Measurements from ENCODE around the gene NDRG4.

NDRG4 gene

DNA sequence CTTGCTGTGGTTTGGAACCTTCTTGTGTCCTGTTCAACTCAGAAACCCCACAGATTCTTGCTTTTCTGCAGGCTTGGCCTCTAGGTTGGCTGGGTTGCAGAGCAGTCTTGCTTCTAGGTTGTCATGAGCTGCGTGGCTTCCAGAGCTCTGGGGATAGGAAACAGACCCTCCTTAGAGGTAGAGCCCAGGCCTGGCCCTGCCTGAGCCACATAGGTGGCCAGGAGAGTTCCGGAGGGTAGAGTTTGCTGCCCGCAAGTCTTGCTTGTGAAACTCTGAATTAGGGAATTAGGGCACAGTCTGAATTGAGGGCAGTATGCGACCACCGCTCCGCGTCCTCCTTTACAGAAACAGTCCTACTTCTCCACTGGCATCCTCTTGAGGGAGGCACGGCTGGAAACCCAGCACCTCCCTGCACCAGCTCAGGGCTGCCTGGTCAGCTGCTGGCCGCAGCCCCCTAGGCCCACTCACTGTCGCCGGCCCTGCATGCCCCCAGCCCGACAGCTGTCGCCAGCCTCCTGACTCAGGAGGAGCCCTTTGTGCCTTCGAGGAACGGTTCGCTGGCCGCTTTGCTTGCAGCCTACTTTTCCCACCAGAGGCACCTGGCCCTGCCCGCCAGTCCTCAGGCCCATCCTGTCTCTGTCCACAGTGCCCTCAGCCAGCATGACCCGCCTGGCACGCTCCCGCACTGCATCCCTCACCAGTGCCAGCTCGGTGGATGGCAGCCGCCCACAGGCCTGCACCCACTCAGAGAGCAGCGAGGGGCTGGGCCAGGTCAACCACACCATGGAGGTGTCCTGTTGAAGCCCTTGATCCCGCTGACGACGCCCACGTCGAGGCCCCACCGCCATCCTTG, 11.1 kb downstream of the NDRG4 start:
- no peak for DNase-seq

DNA sequence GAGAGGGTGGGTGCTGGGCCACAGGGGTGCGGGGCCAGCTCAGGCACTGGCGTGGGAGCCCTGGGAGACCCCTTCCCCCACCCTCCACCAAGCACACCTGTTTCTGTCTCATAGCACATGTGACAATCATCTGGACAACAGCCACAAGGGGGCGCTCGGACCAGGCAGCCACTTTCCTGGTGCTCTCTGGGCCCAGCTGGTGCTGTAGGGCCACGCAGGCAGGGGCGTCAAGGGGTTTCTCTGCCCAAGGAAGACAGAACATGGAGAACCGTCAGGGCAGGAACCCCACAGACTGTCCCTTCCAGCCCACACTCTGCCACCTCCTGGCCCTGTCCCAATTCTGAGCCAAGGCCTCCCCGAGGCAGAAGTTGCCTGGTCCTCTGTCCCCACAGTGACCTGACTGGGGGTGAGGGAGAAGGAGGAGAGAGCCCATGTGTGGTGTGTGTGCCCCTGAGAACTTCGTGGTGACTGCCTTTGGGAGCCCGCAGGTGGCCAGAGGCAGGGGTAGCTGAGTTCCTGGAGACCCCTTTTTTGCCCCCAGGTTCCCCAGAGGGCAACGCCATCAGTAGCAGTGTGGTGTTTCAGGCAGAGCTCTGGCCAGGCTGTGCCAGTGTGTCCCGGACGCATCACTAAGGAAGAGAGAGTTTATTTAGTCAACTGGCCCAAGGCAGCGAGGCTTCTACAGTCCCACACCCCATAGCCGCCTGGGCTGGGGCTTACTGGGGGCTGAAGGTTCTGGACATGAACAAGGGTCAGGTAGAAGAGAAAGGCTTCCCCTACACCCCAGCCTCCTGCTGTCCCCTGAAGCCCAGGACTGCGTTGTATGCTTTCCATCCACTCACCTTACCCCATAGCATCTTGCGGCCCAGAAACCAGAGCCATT, 12.2 kb downstream of the NDRG4 start:
- DNase-seq, result peak in 1 of 2 experiments; percentile 18

DNA sequence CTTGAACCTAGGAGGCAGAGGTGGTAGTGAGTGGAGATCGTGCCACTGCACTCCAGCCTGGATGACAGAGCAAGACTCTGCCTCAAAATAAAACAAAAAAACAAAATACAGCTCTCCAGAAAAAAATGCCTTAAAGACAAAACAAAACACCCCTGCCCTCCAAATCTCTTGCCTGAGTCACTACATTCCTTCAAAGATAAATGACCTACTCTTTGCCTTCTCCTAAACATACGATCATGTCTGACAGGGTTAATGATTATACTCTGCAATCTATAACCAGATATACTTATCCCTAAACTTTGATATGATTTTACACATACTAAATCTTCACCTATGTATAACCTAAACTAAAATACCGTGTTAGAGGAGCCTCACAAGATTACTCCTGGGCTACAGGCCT, 13.9 kb downstream of the NDRG4 start:
- no peak for DNase-seq

DNA sequence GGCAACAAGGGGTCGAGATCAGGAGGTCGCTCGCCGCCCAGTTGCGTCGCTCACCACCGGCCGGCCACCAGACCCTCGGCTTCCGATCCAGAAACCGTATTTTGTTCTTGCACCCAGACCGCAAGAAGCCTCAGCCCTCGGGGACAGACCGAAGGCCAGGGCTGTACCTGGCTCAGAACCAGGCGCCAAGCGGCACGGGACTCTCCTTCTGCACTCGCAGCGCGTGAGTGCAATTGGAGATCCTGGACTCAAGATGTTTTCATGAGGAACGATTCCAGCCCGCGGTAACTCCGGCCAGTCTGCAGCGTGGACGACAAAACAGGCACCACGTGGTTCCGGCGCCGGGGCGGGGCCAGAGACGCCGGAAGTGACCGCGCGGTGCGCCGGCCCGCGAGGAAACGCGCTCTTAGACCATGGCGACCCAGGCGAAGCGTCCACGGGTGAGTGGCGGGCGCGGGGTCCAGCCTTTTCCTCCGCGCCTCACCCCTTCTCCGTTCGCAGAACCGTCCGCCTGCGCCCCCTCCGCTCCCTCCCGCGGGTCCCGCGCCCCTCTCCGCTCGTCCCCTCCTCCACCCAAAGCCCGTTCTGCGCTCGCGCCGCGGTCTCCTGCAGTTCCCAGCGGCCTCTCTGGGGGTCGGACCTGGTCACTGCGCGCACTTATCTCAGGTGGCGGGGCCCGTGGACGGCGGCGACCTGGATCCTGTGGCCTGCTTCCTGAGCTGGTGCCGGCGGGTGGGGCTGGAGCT, 15.4 kb downstream of the NDRG4 start, which contains the start of gene SETD6:
Gene SETD6, plus strand, starts transcription at position 393 of the 746 bp plus-strand sequence. Its CDS starts 21 bp downstream, at position 414.
- DNase-seq, result peak; percentile 43 to 75

DNA sequence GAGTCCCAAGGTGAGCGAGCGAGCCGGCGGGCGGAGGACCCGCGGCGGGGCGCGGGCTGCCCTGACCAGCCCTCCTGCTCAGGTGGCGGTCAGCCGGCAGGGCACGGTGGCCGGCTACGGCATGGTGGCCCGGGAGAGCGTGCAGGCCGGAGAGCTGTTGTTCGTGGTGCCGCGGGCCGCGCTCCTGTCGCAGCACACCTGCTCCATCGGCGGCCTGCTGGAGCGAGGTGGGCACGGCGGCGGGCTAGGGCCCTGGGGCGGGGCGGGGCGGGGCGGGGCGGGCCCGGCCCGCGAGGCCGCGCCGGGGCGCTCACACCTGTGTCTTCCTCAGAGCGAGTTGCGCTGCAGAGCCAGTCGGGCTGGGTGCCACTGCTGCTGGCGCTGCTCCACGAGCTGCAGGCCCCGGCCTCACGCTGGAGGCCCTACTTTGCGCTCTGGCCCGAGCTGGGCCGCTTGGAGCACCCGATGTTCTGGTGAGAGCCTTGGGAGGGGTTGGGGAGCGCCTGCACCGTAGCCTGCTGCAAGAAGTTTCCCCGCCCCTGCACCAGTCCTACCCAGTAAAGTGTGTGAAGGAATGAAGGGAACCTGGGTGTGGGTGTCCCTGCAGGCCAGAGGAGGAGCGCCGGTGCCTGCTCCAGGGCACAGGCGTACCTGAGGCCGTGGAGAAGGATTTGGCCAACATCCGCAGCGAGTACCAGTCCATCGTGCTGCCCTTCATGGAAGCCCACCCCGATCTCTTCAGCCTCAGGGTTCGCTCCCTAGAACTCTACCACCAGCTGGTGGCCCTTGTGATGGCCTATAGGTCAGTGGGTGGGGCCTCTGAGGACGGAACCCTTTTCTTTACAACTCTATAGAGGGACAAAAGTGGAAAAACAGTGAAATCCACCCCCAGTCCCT, 16.2 kb downstream of the NDRG4 start:
- DNase-seq, result no peak

DNA sequence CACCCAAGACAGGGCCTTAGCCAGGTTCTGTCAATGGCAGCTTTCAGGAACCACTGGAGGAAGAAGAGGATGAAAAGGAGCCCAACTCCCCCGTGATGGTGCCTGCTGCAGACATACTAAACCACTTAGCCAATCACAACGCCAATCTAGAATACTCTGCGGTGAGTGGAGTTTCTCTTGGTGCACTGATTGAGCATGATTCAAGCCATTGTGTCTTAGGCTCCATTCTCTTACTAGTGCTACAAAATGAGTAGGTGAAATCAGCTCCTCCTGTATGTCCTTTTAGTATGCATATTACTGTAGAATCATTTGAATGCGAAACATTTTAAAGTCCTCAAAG, 16.8 kb downstream of the NDRG4 start:
- no peak for DNase-seq

DNA sequence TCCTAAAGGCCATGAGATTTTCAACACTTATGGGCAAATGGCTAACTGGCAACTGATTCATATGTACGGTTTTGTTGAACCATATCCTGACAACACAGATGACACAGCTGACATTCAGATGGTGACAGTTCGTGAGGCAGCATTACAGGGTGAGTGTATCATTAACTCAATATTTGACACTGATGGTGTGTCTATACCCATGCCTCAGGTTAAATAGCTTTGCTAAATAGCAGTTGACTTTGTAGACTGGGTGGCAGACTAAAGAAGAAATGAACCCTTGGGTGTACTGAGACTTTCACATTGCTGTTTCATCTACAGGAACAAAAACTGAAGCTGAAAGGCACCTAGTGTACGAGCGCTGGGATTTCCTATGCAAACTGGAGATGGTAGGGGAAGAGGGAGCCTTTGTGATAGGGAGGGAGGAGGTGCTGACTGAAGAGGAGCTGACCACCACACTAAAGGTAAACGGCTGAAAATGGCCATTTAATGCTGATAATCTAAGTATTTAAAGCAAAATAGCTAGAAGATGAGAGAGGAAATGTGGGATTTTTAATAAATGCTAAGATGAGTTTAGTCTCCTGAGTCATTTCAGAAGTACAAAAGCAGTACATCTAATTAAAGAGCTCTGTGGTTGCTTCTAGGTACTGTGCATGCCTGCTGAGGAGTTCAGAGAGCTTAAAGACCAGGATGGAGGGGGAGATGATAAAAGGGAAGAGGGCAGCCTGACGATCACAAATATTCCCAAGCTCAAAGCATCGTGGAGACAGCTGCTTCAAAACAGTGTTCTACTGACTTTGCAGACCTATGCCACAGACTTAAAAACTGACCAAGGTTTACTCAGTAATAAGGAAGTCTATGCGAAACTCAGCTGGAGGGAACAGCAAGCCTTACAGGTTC, 18.4 kb downstream of the NDRG4 start:
- DNase-seq, result no peak

DNA sequence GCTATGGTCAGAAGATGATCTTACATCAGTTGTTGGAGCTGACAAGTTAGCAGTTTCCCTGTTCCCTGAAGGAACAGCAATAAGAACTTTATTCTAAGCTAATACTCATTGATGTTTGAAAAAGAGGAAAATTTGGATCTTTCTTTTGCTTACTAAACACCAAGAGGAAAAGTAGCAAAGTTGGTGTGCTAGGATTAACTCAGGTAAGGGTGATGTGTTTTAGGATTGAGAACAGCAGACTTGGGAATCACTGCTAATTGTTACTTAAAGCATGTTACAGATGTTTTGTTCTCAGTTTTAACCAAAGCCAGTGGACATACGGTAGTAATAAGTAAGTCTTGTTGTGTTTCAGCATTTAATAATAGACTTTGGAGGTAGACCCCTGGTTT, 19.0 kb downstream of the NDRG4 start:
- no peak for DNase-seq

DNA sequence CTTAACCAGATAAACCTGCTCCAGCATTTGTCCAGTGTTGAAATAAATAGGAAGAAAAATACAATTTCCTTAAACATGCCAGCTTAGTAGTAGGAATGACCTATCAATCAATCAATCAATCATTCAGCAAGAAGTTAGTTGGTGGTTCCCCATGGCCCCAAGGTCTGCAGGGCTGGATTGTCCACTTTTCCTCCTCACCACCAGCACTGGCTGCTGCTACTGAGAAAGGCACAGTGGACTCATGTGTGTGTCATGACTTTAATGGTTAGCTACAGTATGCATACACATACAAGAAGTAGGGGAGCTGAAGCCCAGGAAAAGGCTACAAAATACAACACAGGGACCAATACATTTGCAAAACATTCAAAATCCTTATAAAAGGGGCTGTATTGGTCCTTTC, 19.8 kb downstream of the NDRG4 start:
- no peak for DNase-seq

DNA sequence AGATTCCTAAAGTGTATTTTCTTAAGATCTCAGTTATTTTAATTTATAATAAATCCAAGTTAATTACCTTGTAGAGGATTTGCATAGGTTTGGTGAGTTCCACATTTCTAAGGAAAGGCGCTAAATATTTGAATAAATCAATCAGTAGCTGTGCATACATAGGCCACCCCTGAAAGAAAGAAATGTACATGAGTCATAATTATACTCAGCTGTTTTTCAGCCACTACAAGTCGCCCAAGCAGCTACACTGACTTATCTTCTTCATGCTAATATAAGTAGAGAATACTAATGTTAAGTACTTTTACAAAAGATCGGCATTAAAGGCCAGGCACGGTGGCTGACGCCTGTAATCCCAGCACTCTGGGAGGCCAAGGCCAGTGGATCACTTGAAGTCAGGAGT, 30.2 kb downstream of the NDRG4 start:
- DNase-seq, result no peak

DNA sequence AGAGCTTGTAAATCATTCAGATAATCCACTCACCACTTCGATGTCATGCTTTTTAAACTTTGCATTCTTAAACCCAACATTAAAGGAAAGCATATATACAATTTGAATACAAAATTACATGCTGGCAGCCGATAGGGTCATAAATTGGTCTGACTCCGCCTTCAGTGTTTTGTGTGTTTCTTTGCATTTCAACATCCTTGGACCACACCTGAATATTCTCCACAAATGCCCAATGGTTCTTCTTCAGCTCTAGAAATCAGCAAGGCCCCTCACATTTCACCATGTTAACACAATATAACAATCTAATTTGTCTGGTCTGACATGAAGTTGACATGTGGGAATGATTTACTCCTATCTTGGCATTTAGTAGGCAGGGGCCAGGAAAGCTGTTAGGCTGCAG, 32.5 kb downstream of the NDRG4 start:
- no peak for DNase-seq

DNA sequence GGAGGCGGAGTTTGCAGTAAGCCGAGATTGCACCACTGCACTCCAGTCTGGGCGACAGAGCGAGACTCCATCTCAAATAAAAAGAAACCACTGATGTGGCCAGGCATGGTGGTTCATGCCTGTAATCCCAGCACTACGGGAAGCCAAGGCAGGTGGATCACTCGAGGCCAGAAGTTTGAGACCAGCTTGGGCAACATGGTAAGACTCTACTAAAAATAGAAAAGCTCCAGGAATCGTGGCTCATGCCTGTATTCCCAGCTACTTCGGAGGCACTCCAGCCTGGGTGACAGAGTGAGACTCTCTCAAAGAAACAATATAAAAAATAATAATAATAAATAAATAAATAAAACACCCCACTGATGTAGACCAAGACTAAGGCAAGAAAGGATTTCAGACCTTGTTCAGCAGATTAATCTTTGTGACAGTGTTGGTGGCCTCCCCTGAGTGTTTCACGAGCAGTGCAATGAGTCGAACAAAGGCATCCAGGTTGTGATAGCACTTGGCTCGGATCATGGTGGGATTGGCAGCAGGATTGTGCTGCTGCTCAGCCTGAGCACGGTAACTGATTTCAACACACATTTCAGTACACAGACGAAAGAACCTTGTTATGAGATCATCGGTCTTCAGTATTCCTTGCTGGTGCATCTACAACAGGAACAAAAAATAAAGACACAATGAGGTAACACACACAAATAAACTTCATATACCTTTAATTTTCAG, 34.0 kb downstream of the NDRG4 start:
- no peak for DNase-seq

DNA sequence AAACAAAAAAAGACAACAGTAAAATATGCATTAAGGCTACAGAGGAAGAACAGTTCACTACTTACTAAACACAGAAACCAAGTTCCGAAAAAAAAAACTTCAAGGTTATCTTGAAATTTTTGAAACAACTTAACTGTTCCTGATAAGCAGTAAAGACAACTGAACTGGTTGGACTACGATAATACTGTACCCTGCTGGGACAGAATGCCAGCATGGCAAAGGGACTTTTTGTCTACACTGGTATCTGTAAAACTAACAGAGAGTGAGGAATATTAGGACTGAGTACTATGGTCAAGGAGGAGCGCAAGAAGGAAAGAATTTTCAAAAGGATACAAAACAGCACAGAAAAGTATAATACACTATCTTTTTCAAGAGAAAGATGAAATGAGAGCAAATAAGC, 35.2 kb downstream of the NDRG4 start:
- DNase-seq, result no peak

DNA sequence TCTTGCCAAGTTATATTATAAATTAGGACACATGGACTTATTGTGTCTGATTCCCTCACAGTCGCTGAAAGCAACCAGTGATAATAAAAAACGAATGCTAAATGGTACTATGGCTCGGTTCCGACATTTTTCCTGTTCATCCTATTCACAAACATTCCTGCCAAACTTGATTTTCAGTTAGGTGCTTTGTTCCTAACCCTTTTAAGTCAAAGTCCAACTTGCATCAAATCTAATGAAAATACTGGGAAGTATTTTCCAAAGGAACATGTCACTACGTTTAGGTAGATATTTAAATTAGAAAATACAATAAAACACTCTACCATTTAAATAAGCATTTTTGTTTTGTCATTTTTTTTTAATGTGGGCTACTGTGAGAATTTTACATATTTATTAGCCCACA, 36.3 kb downstream of the NDRG4 start:
- DNase-seq, result no peak

DNA sequence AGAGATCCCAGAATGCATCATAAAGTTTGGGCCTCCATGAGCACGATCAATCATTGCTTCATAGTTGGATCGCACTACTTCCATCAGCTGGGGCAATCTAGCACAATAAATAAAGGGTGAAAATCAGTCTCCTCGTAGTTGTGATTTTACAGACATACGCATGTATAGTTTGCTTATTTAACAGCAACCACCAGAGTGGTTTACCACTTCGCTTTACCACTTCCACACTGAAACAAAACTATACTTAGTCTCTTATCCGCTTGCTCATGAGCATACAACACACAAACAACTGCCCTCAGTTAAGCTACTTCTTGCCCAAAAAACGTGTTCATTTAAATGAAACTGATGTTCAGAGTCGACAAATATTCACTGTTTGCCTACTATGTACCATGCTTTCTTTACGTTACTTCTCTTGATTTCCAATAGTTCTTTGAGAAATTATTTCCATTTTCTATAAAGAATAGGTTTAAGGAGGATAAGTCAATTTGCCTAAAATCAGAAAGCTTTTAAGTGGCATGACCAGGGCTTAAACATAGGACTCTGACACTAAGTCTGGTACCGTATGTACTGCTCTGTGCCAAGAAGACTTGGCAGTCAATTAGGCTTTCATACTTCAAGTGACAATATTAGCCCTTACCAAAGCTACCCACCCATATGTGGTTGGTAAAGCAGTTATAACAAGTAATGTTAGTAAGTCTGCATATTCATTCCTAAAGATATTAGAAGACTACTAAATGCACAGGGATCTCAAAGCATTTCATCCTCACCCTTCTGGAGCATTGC, 37.4 kb downstream of the NDRG4 start:
- no peak for DNase-seq

DNA sequence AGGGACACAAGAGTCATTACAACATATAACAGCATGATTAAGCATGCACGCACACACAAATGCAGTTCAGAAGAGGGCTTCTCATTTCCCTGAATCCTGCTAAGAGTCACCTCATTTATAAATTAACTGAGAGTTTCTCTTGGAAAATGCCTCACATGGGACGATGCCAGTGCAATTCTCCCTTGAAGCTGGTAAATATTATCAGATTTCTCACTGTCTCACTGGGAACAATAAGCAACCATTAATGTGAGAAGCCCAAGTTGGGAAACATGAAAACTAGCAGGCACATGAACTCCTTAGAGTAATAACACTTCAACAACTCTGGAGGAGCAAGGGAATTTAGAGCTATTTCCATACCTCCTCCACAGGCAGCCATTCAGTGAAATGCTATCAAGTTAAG, 41.8 kb downstream of the NDRG4 start:
- DNase-seq, result no peak

DNA sequence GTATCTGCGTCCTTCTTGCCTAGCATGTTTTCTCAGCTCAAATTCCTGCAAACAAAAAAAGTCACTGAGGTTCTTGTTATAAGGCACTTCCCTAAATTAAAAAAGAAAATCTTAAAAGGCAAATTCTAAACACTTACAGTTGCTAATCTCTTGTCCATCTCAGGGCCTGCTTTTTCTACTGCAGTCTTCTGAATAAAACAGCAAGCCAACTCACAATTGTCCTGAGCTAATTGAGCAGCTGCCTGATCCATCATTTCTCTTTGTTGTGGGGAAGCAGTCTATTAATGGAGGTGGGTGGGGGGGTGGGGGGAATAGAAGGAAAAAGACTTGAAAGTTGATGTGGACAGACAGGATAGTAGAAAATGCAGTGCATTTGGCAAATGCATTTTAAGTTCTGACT, 42.3 kb downstream of the NDRG4 start:
- no peak for DNase-seq

DNA sequence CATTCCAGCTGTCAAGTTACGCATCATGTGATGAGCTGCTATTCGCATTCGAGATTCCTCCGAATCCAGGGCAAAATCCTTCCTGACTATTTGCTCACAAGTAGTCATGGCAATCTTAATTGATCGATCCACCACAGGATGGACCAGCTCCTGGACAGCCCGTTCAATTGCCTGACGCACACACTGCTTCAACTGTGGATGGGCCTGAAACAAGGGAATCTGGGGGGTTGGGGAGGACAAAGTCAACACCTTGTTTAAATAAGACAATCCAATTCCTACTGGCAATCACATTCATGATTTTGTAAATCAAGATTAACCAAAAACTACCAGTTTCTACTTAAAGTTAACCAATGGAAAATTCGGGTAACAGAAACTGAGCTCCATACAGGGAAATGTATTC, 43.7 kb downstream of the NDRG4 start:
- no peak for DNase-seq

DNA sequence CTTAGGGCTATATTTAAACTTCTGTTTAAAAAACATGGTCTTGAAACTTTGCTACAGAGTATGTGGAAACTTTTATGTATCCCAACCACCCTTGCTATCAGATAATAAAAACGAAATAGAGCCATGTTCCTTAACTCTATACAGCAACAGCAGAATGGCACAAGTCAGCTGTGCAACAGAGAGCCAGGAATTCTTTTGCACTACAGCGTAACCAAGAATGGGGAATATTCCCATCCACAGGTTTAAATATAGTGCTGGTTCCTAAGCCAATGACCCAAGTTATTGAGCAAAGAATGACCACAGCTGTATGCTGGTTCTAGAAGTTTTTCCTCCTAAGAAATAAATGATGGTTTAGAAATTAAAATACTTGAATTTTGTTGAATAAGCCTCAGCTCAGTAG, 48.4 kb downstream of the NDRG4 start:
- DNase-seq, result no peak

DNA sequence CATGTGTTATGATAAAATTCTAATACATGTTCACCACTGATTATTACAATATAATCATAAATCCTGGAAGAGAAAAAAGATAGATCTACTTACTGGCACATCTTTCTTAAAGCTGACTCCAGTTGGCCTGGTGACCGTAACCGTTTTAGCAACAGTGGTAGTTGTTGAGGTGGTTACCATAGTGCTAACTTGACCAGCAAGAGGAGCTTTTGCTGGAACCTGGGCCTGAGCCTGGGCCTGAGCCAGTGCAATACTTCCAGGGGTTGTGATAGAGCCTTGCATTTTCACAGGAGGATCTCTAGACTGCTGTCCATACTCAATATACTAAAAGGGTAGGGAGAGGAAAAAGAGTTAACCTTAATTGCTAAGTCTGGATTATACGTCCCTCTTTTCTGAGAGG, 51.6 kb downstream of the NDRG4 start:
- DNase-seq, result no peak

Measured in SW 1271 (cell line).